Activated naive CD4-positive, alpha-beta T cell treated with anti-CD3 and anti-CD28 coated beads, Interleukin-2, amount 10 ng/mL, durations not matched to agents 7 days and 5 days (primary cell): ENCODE data around the gene HPRT1.

Experiments used
- CTCF ChIA-PET: fragments of 350-600 bp; sonication (Branson Sonifier 250); formaldehyde crosslinking; loops from one replicate; lab custom pipeline; 2021; ENCODE audit warnings: antibody characterized with exemption; lab: Charles Lee
- DNase-seq: peaks from one replicate; pipeline ENCODE4 v3.0.0-alpha.2; 2020
- H3K27ac Mint-ChIP-seq: one replicate; pipeline ENCODE4 v1.8.0; 2021; ENCODE audit warnings: mild to moderate bottlenecking, moderate library complexity, mixed read lengths
- H3K27me3 Mint-ChIP-seq: one replicate; pipeline ENCODE4 v1.8.0; 2021; ENCODE audit warnings: mild to moderate bottlenecking, mixed read lengths
- H3K36me3 Mint-ChIP-seq: one replicate; pipeline ENCODE4 v1.8.0; 2021; ENCODE audit warnings: mixed read lengths
- H3K4me1 Mint-ChIP-seq: one replicate; pipeline ENCODE4 v1.8.0; 2021; ENCODE audit warnings: mixed read lengths
- H3K4me3 Mint-ChIP-seq: one replicate; pipeline ENCODE4 v1.8.0; 2021; ENCODE audit warnings: mild to moderate bottlenecking, moderate library complexity, mixed read lengths
- H3K9me3 Mint-ChIP-seq: one replicate; pipeline ENCODE4 v1.8.0; 2021; ENCODE audit warnings: mixed read lengths

Gene HPRT1

DNA sequence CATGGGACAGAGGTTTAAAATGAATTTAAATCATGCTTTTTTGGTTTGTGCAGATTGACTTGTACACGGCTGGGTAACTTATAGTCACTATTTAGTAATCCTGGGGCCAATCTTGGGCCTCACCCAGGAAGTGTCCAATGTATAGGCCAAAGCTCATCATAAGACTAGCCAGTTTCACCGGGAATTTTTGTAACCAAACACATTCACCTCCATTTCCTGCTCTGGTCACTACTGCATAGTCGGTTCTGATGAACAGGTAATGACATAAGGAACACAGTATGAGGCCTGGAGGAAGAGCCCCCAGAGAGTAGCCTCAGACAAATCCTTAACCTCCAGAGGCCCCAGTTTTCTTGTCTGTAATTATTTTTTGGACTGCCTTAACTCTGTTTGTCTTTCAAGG, 81.9 kb downstream of the HPRT1 start:
- Mint-ChIP-seq H3K9me3 (no peaks in the 10 kb centered on the region), H3K27ac (no peak overlapping the region), H3K27me3 (peaks cover 34% of the 10 kb centered on the region), H3K4me1 (peaks cover 12% of the 10 kb centered on the region), H3K36me3 (no peaks in the 10 kb centered on the region), H3K4me3 (no peak overlapping the region)
- CTCF ChIA-PET, result no interaction called here
- no peak for DNase-seq

- CTCF ChIA-PET, result no interaction called here
- Mint-ChIP-seq H3K4me1 (peaks cover 14% of the 10 kb centered on the region), H3K9me3 (no peaks in the 10 kb centered on the region), H3K36me3 (no peaks in the 10 kb centered on the region), H3K27ac (no peak overlapping the region), H3K4me3 (no peak overlapping the region), H3K27me3 (peaks cover 35% of the 10 kb centered on the region)
- no peak for DNase-seq
Observed at GRCh38 chrX:134542485-134542884, 82.5 kb downstream of the HPRT1 start.

DNA sequence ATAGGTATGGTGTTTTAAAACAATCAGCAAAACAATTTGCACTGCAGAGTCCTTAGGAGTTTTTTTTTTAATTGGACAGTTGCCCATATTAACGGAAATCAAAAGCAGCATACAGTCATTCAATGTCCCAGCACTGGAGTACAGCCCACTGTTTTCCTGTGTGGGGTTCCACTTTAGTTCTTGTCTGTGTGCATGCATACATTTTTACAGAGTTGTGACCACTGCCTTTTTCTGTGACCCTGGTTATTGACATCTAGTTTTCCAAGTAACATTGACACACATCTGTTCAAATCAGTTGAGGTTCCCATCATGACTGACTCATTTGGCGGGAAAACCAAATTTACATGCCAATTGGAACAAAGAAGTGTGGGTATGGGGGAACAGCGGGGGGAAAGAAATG, 83.3 kb downstream of the HPRT1 start:
- peaks cover 39% of the 10 kb centered on the region for H3K27me3 Mint-ChIP-seq
- no peak overlapping the region for H3K4me3 Mint-ChIP-seq
- no peak overlapping the region for H3K27ac Mint-ChIP-seq
- DNase-seq, result no peak
- H3K4me1 Mint-ChIP-seq, result peaks cover 18% of the 10 kb centered on the region
- CTCF ChIA-PET, result no interaction called here
- H3K36me3 Mint-ChIP-seq, result no peaks in the 10 kb centered on the region
- no peaks in the 10 kb centered on the region for H3K9me3 Mint-ChIP-seq

GRCh38 chrX:134544135-134544512, 84.2 kb downstream of the HPRT1 start:
- no peak overlapping the region for H3K4me3 Mint-ChIP-seq
- no peaks in the 10 kb centered on the region for H3K9me3 Mint-ChIP-seq
- H3K36me3 Mint-ChIP-seq, result no peaks in the 10 kb centered on the region
- peaks cover 46% of the 10 kb centered on the region for H3K27me3 Mint-ChIP-seq
- DNase-seq, result no peak
- no peak overlapping the region for H3K27ac Mint-ChIP-seq
- CTCF ChIA-PET, result no interaction called here
- peaks cover 27% of the 10 kb centered on the region for H3K4me1 Mint-ChIP-seq

GRCh38 chrX:134544513-134545151, 84.7 kb downstream of the HPRT1 start:
- CTCF ChIA-PET, result no interaction called here
- no peak overlapping the region for H3K27ac Mint-ChIP-seq
- H3K27me3 Mint-ChIP-seq, result peaks cover 51% of the 10 kb centered on the region
- H3K9me3 Mint-ChIP-seq, result no peaks in the 10 kb centered on the region
- DNase-seq, result no peak
- peaks cover 28% of the 10 kb centered on the region for H3K4me1 Mint-ChIP-seq
- H3K36me3 Mint-ChIP-seq, result no peaks in the 10 kb centered on the region
- H3K4me3 Mint-ChIP-seq, result no peak overlapping the region

GRCh38 chrX:134545510-134545909, 85.5 kb downstream of the HPRT1 start:
- no peak overlapping the region for H3K4me3 Mint-ChIP-seq
- H3K4me1 Mint-ChIP-seq, result peaks cover 37% of the 10 kb centered on the region
- no peaks in the 10 kb centered on the region for H3K9me3 Mint-ChIP-seq
- DNase-seq, result no peak
- H3K27ac Mint-ChIP-seq, result no peak overlapping the region
- no peaks in the 10 kb centered on the region for H3K36me3 Mint-ChIP-seq
- CTCF ChIA-PET, result no interaction called here
- H3K27me3 Mint-ChIP-seq, result peaks cover 57% of the 10 kb centered on the region

DNA sequence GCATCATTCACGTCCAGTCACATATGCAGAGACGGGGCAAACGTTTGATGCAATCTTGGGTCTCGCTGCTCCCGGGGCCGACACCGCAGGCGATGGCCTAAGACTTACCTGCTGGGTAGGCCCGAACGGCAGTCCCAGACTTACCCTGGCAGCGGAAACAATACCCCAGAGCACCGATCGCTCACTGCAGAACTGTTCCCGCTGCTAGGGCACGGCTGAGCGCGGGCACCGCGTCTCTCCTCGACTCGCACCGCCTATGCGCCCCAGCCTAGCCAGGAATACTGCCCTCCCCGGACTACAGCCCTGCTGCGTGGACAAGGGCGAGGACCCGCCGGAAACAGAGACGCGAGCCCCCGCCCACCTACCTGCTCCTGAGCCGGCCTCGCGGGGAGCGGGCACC, 86.2 kb downstream of the HPRT1 start:
- CTCF ChIA-PET, result no interaction called here
- no peak for DNase-seq
- H3K27me3 Mint-ChIP-seq, result peaks cover 63% of the 10 kb centered on the region

DNA sequence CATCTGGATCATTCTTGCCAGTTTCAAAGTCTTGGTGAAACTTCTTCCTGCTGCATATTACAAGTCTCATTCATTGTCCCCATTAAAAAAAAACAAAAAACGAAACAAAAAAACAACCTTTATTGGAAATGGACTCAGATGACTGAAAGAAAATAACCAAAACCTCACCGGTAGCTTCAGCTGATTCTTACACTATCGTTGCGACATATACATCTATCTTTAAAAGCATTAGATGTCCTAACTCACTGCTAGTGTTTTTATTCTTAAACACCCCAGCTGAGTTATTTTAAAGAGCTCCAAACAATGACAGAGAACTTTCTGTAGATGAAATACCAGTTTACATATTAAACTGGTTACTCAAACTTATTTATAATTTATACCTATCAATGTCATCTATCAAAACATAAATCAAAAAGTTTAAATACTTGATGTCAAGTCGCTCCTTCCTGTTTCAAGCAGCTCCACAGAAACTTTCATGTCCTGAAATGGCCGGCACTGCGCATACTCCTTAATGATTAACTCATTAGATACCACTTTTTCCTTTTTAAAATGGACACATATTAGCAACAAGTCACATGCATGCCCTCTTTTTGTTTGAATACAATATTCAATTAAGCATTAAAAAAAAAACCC, 87.2 kb downstream of the HPRT1 start:
- CTCF ChIA-PET, result no interaction called here
- H3K4me3 Mint-ChIP-seq, result no peak overlapping the region
- no peak for DNase-seq
- no peaks in the 10 kb centered on the region for H3K9me3 Mint-ChIP-seq
- no peak overlapping the region for H3K27ac Mint-ChIP-seq
- H3K27me3 Mint-ChIP-seq, result peaks cover 67% of the 10 kb centered on the region
- H3K36me3 Mint-ChIP-seq, result no peaks in the 10 kb centered on the region
- peaks cover 36% of the 10 kb centered on the region for H3K4me1 Mint-ChIP-seq

More for the DNA sequence above, 86.2 kb downstream of the HPRT1 start:
- peaks cover 38% of the 10 kb centered on the region for H3K4me1 Mint-ChIP-seq
- H3K9me3 Mint-ChIP-seq, result no peaks in the 10 kb centered on the region
- no peak overlapping the region for H3K27ac Mint-ChIP-seq
- no peaks in the 10 kb centered on the region for H3K36me3 Mint-ChIP-seq
- no peak overlapping the region for H3K4me3 Mint-ChIP-seq

DNA sequence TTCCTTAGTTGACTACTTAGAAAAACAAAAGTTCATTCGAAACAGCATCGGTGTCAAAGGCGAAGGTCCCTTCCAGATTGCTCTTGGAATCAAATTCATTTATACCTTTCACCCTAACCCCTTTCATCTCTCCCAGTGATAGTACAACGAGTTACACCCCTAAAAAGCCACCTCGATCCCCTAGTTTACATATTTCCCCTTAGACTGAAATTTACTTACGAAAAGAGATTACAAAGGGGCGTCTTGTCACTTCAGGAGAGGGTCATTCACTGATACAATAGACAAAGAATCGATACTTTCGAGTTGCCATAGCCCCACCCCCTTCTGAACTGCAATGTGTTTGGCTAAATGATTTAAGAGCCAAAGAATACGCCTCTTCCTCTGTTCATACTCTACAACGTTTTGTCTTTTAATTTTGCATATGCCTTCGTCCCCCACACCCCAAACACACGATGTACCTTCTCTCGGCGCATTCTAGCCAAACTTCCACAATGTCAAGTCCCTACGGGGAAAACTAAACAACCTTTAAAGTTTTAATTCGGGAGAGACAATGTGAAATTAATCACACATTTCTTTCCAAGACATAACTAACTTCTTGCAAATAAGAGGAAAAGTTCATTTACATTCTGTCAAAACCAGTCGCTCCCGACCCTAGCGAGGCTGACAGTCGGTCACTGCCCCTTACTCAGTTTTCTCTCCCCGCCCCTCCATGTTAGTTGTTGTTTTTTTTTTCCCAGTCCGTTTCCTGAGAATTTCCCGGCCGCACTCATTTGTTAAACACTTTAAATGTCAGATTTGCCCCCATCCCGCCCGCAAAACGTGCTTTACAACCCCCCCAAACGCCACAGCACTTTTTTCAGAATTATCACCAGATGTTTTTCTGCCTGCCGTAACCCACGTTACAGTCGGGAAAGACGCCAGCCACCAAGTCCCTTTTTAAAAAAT, 88.6 kb downstream of the HPRT1 start:
- CTCF ChIA-PET, result no interaction called here
- DNase-seq, result peak; percentile 33

More for the DNA sequence above, 88.6 kb downstream of the HPRT1 start:
- Mint-ChIP-seq H3K27me3 (peaks cover 67% of the 10 kb centered on the region), H3K4me1 (peaks cover 27% of the 10 kb centered on the region), H3K36me3 (no peaks in the 10 kb centered on the region), H3K27ac (peak overlapping the region; percentile 96), H3K4me3 (peak overlapping the region; percentile 93), H3K9me3 (no peaks in the 10 kb centered on the region)
